ENCODE results near the gene MED16.
"Not testable (repeated sequence)": the region's sequence is repeated elsewhere in the genome, so short reads cannot be mapped to it uniquely, and the experiment has no call there.

The MED16 gene

DNA sequence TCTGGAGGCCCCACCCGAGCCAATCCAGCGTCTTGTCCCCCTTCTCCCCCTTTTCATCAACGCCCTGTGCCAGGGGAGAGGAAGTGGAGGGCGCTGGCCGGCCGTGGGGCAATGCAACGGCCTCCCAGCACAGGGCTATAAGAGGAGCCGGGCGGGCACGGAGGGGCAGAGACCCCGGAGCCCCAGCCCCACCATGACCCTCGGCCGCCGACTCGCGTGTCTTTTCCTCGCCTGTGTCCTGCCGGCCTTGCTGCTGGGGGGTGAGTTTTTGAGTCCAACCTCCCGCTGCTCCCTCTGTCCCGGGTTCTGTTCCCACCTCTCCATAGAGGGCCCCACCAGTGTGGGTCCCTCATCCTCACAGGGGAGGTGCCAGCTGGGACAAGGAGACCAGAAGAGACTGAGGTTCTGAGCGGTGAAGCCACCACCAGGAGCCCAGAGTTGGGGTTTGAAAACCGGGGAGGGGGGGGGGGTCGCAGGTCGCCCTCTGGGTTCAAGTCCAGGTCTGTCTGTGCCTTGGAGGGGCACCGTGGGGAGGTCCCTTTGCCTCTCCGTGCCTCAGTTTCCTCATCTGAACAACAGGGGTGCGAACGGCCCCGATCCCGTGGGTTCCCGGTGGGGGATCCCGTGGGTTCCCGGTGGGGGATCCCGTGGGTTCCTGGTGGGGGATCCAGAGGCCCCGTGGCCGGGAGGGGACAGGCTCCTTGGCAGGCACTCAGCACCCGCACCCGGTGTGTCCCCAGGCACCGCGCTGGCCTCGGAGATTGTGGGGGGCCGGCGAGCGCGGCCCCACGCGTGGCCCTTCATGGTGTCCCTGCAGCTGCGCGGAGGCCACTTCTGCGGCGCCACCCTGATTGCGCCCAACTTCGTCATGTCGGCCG is 40.6 kb downstream of the MED16 start, which contains the start of gene ELANE:
TSS of gene ELANE (plus strand) at position 168 of the 878 bp plus-strand sequence. CDS start at position 194, 26 bp downstream.
- no peak for FAIRE-seq

DNA sequence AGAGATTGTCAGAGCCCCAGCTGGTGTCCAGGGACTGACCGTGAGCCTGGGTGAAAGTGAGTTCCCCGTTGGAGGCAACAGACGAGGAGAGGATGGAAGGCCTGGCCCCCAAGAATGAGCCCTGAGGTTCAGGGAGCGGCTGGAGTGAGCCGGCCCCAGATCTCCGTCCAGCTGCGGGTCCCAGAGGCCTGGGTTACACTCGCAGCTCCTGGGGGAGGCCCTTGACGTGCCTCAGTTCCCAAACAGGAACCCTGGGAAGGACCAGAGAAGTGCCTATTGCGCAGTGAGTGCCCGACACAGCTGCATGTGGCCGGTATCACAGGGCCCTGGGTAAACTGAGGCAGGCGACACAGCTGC is 42.0 kb downstream of the MED16 start:
- FAIRE-seq = no peak

DNA sequence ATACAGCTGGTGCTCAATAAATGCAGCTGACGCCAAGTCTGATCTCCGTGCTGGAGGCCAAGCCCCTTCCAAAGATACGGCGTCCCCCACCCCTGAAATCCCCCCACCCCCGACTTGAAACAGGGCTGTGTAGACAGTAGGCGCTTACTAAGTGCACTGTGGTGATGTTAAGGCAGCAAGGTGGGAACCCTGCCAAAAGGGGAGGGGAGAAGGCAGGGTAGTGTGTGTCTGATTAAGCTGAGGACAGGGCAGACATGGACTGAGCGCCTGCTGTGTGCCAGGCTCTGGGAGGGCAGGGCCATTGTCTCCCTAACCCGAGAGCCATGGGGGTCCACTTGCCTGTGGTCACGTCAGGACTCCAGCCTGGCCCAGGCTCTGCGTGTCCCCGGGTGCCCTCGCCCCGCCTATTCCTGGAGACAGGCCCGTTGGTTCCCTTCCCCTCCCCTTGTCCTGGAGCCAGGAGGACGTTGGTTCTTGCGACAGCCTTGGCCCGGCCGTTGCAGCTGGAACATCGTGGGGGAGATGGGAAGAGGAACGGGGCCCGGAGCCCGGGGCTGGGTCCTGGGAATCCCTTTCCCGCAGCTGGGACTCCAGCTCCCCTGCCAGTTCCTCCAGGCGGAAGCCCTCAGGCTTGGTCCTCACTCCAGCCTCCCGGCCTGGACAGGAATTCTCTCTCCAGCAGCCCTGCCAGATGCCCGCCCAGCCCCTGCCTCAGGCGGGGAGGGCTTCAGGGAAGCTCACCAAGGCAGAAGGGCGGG is 42.6 kb downstream of the MED16 start:
- no peak for FAIRE-seq

DNA sequence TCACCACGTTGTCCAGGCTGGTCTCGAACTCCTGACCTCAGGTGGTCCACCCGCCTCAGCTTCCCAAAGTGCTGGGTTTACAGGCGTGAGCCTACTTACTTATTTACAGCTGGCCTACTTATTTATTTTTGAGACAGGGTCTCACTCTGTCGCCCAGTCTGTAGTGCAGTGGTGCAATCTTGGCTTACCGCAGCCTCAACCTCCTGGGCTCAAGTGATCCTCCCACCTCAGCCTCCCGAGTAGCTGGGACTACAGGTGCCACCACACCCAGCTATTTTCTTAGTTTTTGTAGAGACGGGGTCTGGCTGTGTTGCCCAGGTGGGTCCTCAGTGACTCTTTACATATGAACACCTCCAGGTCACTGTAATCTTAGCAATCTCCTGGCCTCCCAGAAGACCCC is 43.8 kb downstream of the MED16 start:
- FAIRE-seq = not testable (repeated sequence)

DNA sequence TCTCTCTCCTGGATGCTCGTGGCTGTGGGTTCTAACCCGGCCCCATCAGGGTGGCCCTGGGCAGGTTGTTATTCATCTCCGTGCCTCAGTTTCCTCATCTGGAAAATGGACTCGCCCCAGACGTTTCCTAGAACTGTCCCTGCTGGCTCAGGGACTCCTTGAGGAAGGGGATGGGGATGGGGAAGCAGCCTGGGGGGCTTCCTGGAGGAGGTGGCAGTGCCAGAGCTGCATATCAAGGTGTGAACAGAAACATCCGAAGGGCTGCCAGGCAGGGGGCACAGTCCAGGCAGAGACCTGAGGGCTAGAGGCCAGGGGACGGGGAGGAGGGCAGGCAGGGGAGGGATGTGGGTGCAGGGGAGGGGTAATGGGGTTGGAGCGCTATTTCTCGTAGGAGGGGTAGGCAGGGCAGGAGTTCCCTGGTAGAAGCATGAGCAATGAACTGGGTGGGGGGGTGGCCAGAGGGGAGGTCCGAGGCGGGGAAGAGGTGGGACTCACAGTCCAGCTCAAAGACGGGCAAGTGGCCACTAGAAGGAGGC is 44.5 kb downstream of the MED16 start:
- FAIRE-seq = no peak

DNA sequence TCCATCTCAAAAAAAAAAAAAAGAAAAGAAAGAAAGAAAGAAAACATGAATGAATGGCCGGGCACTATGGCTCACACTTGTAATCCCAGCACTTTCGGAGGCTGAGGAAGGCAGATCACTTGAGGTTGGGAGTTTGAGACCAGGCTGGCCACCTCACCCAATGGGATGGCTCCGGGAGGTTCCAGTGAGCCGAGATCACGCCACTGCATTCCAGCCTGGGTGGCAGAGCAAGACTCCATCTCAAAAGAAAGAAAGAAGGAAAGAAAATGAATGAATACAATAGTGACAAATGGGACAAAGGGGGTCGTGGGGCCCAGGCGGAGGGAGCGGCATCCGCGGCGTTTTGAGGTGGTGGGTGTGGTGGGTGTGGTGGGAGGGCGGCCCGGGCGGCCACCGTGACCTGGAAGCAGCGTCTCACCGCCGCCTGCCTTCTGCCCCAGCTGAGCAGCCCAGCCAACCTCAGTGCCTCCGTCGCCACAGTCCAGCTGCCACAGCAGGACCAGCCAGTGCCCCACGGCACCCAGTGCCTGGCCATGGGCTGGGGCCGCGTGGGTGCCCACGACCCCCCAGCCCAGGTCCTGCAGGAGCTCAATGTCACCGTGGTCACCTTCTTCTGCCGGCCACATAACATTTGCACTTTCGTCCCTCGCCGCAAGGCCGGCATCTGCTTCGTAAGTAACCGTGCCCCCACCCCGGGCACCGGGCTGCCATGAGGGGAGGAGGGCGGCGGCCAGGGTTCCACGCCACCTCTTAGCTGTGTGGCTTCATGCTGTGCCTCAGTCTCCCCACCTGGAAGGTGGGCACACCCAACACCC is 47.1 kb downstream of the MED16 start:
- FAIRE-seq = no peak

DNA sequence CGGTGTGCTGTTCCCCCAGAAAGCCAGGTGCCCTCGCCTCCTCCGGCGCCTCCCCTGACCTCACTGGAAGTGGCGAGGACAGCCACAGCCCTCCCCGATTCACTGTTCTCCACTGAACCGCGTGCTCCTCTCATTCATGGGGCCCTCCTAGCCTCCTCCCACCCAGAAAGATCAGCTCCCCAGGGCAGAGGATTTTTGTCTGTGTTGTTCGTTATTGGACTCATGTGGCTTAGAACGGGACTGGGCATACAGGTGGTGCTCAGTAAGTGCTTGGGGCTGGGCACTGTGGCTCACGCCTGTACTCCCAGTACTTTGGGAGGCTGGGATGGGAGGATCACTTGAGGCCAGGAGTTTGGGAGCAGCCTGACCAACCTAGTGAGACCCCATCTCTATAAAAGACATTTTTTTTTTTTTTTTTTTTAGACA is 48.4 kb downstream of the MED16 start:
- FAIRE-seq = no peak

DNA sequence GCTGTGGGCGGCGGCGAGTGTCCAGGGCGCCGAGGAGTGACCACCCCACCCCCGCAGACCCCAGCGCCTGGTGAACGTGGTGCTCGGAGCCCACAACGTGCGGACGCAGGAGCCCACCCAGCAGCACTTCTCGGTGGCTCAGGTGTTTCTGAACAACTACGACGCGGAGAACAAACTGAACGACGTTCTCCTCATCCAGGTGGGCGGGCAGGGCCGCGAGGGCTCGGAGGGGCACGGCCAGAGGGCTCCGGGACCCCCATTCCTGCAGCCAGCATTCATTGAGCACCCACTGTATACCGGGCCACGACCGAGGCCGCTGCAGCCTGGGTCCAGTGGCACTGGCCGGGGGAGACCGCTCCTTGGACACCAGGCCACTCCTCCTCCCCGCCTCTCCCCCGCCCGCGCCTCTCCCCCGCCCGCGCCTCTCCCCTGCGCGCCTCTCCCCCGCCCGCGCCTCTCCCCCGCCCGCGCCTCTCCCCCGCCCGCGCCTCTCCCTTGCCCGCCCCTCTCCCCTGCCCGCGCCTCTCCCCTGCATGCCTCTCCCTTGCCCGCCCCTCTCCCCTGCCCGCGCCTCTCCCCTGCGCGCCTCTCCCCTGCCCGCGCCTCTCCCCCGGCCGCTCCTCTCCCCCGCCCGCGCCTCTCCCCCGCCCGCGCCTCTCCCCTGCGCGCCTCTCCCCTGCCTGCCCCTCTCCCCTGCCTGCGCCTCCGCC is 49.0 kb downstream of the MED16 start:
- no peak for FAIRE-seq

DNA sequence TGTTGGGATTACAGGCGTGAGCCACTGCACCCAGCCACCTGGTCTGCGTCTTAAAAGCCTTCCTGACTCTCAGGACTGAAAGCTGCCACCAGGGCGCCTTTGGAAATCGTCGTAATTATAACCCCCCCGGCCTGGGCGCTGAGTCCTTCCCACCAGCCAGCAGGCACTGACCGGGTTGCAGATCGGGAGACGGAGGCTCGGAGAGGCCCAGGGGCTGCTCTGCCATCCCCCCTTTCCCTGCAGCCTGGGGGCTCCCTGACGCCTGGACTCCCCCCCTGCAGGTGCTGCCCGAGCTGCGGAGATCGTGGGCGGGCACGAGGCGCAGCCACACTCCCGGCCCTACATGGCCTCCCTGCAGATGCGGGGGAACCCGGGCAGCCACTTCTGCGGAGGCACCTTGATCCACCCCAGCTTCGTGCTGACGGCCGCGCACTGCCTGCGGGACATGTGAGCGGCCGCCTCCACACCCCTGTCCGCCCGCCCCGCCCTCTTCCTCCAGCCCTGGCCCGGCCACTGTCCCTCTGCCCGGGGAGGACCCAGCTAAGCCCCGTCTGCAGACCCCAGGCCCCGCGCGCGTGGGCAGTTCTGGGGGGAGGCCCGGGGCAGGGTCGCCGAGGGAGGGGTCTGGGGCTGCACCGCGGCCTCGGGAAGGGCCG is 49.7 kb downstream of the MED16 start:
- FAIRE-seq = no peak

DNA sequence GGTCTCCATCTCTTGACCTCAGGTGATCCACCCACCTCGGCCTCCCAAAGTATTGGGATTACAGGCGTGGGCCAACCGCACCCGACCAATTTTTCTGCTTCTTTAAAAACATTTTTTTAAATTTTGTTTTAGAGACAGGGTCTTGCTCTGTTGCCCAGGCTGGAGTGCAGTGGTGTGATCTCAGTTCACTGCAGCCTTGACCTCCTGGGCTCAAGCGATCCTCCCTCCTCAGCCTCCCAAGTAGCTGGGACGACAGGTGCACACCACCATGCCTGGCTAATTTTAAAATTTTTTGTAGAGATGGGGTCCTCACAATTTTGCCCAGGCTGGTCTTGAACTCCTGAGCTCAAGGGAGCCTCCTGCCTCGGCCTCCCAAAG is 50.2 kb downstream of the MED16 start:
- not testable (repeated sequence) for FAIRE-seq

DNA sequence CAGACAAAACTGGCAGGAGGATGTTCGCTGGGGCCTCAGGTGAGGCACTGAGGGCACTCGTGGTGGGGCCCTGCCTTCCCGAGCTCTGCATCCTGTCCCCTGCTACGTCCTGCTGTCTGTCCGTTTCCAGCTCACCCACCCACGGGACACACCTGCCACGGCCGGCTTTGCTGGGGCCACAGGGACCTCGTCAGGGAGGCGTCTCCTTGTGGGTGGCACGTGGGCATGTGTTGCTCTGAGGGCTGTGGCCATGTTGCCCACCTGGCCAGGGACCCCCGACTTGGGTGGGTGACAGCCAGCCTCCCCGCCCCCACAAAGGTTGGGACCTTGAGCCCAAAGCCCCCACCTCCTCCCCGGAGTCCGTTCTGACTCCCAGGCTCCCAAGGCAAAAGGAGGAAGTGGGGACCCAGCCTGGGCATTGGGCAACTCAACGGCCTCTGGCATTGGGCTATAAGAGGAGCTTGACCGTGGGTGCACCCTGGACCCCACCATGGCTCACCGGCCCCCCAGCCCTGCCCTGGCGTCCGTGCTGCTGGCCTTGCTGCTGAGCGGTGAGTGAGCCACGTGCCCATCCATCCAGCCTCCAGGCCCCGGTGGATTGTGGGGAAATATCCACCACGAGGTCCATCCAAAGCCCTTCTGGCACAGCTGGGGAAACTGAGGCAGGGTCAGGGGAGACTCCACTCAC is 52.3 kb downstream of the MED16 start, which contains the start of gene PRTN3:
TSS of gene PRTN3 (plus strand) at position 481 of the 688 bp plus-strand sequence. CDS start at position 491, 10 bp downstream.
- no peak for FAIRE-seq

DNA sequence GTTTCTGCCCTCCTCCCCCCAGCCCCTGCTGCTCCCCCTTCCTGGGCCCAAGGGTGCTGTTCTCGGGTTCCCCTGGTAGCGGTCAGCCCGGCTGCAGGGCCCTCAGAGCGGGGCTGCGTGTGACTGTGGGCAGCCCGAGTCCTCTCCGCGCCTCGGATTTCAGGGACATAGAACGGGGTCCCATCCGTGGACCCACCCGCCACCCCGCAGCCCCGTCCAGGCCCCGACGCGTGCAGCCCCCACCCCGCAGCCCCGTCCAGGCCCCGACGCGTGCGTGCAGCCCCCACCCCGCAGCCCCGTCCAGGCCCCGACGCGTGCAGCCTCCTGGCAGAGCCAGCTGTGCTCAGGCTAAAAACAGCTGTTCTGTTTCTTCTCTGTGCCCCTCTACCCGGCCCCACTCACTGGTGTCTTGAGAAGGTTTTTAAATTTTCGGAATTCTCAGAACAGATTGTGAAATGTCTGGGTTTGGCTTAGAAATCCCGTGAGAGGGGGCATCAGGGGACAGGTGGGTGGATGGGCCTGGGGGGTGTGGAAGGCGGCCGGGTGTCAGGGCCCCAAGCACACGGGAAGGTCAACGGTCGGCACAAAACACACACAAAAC is 57.7 kb downstream of the MED16 start:
- no peak for FAIRE-seq

DNA sequence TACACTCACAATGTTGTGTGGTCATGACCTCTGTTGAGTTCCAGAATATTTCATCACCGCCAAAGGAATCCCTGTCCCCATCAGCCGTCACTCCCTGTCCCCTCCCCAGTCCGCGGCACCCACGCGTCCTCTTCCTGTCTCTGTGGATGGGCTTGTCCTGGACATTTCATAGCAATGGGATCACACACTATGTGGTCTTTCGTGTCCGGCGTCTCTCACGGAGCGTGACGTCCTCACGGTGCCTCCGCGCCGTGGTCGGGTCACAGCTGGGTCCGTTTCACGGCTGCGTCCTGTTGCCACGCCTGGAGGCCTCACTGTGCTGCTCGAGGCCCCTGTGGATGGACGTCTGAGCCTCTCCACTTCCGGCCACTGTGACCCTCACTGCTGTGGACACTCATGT is 58.8 kb downstream of the MED16 start:
- FAIRE-seq = no peak

DNA sequence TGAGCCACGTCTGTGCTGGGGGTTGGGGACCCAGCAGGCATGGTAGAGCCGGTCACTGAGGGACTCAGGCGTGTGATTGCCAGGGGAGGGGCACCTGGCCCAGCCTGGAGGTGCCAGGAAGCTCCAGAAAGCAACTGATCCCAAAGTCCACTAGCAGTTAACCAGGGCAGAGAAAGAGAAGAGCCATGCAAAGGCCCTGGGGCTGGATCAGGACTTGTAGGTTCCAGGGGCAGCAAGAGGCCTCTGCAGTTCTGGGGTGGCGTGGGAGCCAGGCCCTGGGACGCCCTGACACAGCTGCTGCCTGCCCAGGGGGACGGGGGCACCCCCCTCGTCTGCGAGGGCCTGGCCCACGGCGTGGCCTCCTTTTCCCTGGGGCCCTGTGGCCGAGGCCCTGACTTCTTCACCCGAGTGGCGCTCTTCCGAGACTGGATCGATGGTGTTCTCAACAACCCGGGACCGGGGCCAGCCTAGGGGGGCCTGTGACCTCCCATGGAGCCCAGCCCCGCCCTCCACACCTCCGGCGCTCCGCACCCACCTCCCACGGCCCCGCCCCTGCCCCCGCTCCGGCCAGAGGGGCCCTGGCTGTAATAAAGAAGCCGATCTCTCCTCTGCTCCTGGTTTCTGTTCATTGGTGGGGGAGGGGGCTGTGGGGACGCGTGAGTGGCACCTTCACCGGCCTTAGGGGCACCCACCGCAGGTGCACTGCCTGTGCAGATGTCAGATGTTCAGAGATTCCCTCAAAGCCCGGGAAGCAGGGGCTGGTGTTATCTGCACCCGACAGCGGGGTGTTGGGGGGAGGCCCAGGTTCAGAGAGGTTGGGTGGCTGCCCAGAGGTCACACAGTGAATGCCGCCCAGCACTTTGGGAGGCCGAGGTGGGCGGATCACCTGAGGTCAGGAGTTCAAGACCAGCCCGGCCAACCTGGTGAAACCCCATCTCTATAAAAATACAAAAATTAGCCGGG is 61.3 kb downstream of the MED16 start:
- FAIRE-seq = no peak

DNA sequence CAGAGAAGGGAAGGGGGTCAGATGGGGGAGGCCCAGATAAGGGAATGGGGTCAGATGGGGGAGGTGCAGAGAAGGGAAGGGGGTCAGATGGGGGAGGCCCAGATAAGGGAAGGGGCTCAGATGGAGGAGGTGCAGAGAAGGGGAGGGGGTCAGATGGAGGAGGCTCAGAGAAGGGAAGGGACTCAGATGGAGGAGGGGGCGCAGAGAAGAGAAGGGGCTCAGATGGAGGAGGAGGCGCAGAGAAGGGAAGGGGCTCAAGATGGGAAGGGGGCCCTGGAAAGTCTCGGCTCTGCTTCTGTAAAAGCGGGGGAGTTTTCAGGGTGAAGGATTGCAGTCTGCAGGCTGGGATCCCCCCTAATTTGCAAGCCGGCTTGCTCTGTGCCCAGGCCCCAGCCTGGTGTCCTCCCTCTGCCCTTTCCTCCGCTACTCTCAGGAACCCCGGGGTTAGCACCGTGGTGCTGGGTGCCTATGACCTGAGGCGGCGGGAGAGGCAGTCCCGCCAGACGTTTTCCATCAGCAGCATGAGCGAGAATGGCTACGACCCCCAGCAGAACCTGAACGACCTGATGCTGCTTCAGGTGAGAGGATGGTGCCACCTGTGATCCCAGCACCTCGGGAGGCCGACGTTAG is 63.7 kb downstream of the MED16 start:
- FAIRE-seq = no peak

DNA sequence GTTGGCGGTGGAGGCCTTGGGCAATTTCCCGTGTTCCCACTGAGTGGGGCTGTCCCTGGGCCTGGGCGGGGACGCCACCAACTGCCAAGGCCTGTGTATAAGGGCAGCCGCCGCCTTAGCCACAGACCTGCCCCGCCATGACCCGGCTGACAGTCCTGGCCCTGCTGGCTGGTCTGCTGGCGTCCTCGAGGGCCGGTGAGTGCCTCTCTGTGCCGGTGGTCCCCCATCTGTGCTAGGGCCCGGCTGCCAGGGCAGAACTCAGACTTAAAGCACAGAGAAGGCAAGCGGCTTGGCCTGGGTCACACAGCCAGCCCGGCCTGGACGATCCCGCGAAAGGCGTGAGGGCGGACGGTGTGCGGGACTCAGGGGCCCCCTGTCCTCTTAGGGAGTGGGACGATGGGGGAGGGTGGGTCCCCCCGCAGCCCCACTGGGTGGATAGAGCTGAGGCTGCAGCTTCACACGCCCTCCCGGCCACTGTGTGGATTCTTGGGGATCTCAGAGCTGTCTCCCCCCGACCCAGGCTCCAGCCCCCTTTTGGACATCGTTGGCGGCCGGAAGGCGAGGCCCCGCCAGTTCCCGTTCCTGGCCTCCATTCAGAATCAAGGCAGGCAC is 65.2 kb downstream of the MED16 start, which contains the start of gene AZU1:
TSS of gene AZU1 (plus strand) at position 128 of the 612 bp plus-strand sequence. CDS start at position 138, 10 bp downstream.
- FAIRE-seq = no peak

DNA sequence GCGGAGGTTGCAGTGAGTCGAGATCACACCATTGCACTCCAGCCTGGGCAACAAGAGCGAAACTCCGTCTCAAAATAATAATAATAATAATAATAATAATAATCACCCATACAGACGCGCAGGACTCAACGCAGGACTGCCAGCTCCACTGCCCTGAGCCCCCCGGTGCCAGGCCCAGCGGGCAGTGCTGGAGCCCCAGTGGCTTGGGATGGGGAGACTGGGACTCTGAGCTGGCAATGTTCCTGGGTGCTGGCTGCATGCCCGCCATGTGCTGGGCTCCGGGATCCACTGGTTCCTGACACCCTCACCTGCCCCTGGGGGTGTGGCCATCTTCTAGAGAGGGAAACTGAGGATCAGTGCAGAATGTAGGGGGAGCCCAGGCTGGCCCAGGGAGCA is 65.7 kb downstream of the MED16 start:
- no peak for FAIRE-seq

All from A204.1 (cell line).